ENCODE results near the gene ADAMTSL1.

ADAMTSL1 gene

DNA sequence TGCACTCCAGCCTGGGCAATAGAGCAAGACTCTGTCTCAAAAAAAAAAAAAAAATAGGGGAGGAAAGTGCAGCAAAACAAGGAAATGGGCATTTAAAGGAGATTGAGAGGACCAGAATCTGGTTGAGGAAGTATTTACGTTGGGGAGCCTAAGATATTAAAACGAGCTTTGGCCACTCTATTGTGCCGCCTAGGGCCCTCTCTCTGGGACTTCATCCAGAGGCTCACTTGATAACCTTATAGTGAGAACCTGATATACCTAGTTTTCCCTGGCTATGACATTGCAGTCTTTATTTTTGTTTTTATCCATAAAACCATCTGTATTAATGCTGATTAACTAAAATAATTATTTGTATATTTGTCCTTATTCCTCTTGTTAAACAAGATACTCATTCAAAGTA is 345.5 kb downstream of the ADAMTSL1 start:
- Histone ChIP-seq H3K4me2 (ENCODE audit: low read depth, low read length, poor library complexity, severe bottlenecking) (no peak overlapping the region), H2AFZ (ENCODE audit: low read depth, low read length, severe bottlenecking) (no peak overlapping the region), H3K9me2 (replicated peaks; ENCODE audit: insufficient read depth, low read length) (no peaks in the 10 kb centered on the region), H3K27me3 (ENCODE audit: low read length) (no peaks in the 10 kb centered on the region), H3K4me3 (ENCODE audit: insufficient read depth, low read length, poor library complexity, severe bottlenecking) (no peak overlapping the region), H3K9ac (ENCODE audit: low read length) (no peak overlapping the region), H3K79me2 (ENCODE audit: insufficient read depth, low read length) (no peaks in the 10 kb centered on the region), H3F3A (ENCODE audit: insufficient read depth) (no peaks in the 10 kb centered on the region), H3K36me3 (ENCODE audit: low read length) (no peaks in the 10 kb centered on the region), H4K20me1 (ENCODE audit: low read depth, low read length) (no peaks in the 10 kb centered on the region), H3K27ac (ENCODE audit: low read depth, low read length) (no peak overlapping the region), H3K9me3 (ENCODE audit: insufficient read depth, low read length) (no peaks in the 10 kb centered on the region)
- TF ChIP-seq CTCF (IDR thresholded peaks at IDR 0.05; ENCODE audit: insufficient read depth, low read length, poor library complexity, severe bottlenecking) = no peak
- no peak for TF ChIP-seq EZH2phosphoT487 (conservative IDR thresholded peaks at IDR 0.05; ENCODE audit: low read length)

DNA sequence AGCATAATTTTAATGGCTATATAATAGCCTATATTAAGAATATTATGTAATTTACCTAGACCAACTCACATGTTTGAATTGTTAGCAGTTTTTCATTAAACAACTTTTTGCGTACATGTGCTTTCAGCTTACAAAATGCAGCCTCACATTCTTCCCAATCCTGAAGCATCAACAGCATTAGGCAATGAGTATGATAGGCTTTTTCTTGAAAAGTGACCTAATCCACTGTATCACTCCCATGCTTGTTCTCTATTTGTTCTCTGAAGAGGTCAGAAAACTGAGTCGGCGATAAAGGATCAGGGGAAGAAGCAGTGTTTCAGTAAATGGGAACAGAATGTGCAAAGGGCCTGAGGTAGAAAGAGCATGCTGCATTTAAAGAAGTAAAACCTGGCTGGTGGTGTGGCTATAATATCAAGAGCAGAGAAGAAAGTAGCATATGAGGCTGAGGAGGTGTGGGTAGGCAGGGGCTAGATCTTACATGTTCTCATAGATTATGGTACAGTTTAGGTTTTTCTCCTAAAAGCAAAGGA is 346.7 kb downstream of the ADAMTSL1 start:
- no peaks in the 10 kb centered on the region for H3K9me3 ChIP-seq (ENCODE audit: insufficient read depth, low read length)
- no peak for TF ChIP-seq EZH2phosphoT487 (conservative IDR thresholded peaks at IDR 0.05; ENCODE audit: low read length)
- no peak for TF ChIP-seq CTCF (IDR thresholded peaks at IDR 0.05; ENCODE audit: insufficient read depth, low read length, poor library complexity, severe bottlenecking)
- H3F3A ChIP-seq (ENCODE audit: insufficient read depth) = no peaks in the 10 kb centered on the region
- H3K9me2 ChIP-seq (replicated peaks; ENCODE audit: insufficient read depth, low read length) = no peaks in the 10 kb centered on the region
- H3K36me3 ChIP-seq (ENCODE audit: low read length) = no peaks in the 10 kb centered on the region
- H3K27ac ChIP-seq (ENCODE audit: low read depth, low read length) = no peak overlapping the region
- no peak overlapping the region for H3K4me3 ChIP-seq (ENCODE audit: insufficient read depth, low read length, poor library complexity, severe bottlenecking)
- H4K20me1 ChIP-seq (ENCODE audit: low read depth, low read length) = no peaks in the 10 kb centered on the region
- H3K4me2 ChIP-seq (ENCODE audit: low read depth, low read length, poor library complexity, severe bottlenecking) = no peak overlapping the region
- H3K9ac ChIP-seq (ENCODE audit: low read length) = no peak overlapping the region
- no peaks in the 10 kb centered on the region for H3K27me3 ChIP-seq (ENCODE audit: low read length)
- no peak overlapping the region for H2AFZ ChIP-seq (ENCODE audit: low read depth, low read length, severe bottlenecking)
- H3K79me2 ChIP-seq (ENCODE audit: insufficient read depth, low read length) = no peaks in the 10 kb centered on the region

- Histone ChIP-seq H3F3A (ENCODE audit: insufficient read depth) (no peaks in the 10 kb centered on the region), H3K4me2 (ENCODE audit: low read depth, low read length, poor library complexity, severe bottlenecking) (no peak overlapping the region), H3K4me3 (ENCODE audit: insufficient read depth, low read length, poor library complexity, severe bottlenecking) (no peak overlapping the region), H2AFZ (ENCODE audit: low read depth, low read length, severe bottlenecking) (no peak overlapping the region), H3K36me3 (ENCODE audit: low read length) (no peaks in the 10 kb centered on the region), H3K27ac (ENCODE audit: low read depth, low read length) (no peak overlapping the region), H3K27me3 (ENCODE audit: low read length) (no peaks in the 10 kb centered on the region), H3K9ac (ENCODE audit: low read length) (no peak overlapping the region), H3K79me2 (ENCODE audit: insufficient read depth, low read length) (no peaks in the 10 kb centered on the region), H4K20me1 (ENCODE audit: low read depth, low read length) (no peaks in the 10 kb centered on the region), H3K9me2 (replicated peaks; ENCODE audit: insufficient read depth, low read length) (no peaks in the 10 kb centered on the region), H3K9me3 (ENCODE audit: insufficient read depth, low read length) (no peaks in the 10 kb centered on the region)
- TF ChIP-seq CTCF (IDR thresholded peaks at IDR 0.05; ENCODE audit: insufficient read depth, low read length, poor library complexity, severe bottlenecking) = no peak
- no peak for TF ChIP-seq EZH2phosphoT487 (conservative IDR thresholded peaks at IDR 0.05; ENCODE audit: low read length)
These were observed 347.8 kb downstream of the ADAMTSL1 start for GRCh38 chr9:18821788-18822187.

Data from SU-DHL-6 (cell line).